Neuron (in vitro differentiated cells): ENCODE results near the gene SLC35F1.

ENCODE experiments used
- H2AFZ ChIP-seq: one replicate; pipeline ENCODE4 v1.6.1; 2013; ENCODE audit warnings: low read depth, mild to moderate bottlenecking, inconsistent platforms, low read length, moderate library complexity
- H3K27me3 ChIP-seq: one replicate; pipeline ENCODE4 v1.6.1; 2013; ENCODE audit warnings: low read length; ENCODE audit not compliant: insufficient read depth
- H3K36me3 ChIP-seq: one replicate; pipeline ENCODE4 v1.6.1; 2013; ENCODE audit warnings: low read length; ENCODE audit not compliant: insufficient read depth
- H3K4me1 ChIP-seq: one replicate; pipeline ENCODE4 v1.6.1; 2013; ENCODE audit warnings: low read length; ENCODE audit not compliant: insufficient read depth
- H3K4me3 ChIP-seq: 2 replicates; pipeline ENCODE4 v1.5.1; 2013; ENCODE audit warnings: mild to moderate bottlenecking, low read length, moderate library complexity
- H3K9me3 ChIP-seq: one replicate; pipeline ENCODE4 v1.6.1; 2013; ENCODE audit warnings: low read length

SLC35F1 gene

GRCh38 chr6:118054082-118054481 lies 147.0 kb downstream of the SLC35F1 start:
- Histone ChIP-seq H3K4me1 (no peaks in the 10 kb centered on the region), H2AFZ (no peak overlapping the region), H3K9me3 (no peaks in the 10 kb centered on the region), H3K4me3 (no peak overlapping the region), H3K36me3 (no peaks in the 10 kb centered on the region), H3K27me3 (no peaks in the 10 kb centered on the region)

- H3K4me1 ChIP-seq = no peaks in the 10 kb centered on the region
- no peaks in the 10 kb centered on the region for H3K36me3 ChIP-seq
- peaks cover 2% of the 10 kb centered on the region for H3K9me3 ChIP-seq
- H3K4me3 ChIP-seq = no peak overlapping the region
- no peaks in the 10 kb centered on the region for H3K27me3 ChIP-seq
- no peak overlapping the region for H2AFZ ChIP-seq
Measured at GRCh38 chr6:118061666-118062065, 154.6 kb downstream of the SLC35F1 start.

- H3K4me3 ChIP-seq = no peak overlapping the region
- H3K36me3 ChIP-seq = no peaks in the 10 kb centered on the region
- H2AFZ ChIP-seq = no peak overlapping the region
- H3K9me3 ChIP-seq = no peaks in the 10 kb centered on the region
- no peaks in the 10 kb centered on the region for H3K4me1 ChIP-seq
- H3K27me3 ChIP-seq = no peaks in the 10 kb centered on the region
Measured at GRCh38 chr6:118080547-118080946, 173.5 kb downstream of the SLC35F1 start.

- Histone ChIP-seq H3K9me3 (no peaks in the 10 kb centered on the region), H3K4me1 (no peaks in the 10 kb centered on the region), H3K27me3 (no peaks in the 10 kb centered on the region)
Measured at GRCh38 chr6:118083711-118084110, 176.6 kb downstream of the SLC35F1 start.

DNA sequence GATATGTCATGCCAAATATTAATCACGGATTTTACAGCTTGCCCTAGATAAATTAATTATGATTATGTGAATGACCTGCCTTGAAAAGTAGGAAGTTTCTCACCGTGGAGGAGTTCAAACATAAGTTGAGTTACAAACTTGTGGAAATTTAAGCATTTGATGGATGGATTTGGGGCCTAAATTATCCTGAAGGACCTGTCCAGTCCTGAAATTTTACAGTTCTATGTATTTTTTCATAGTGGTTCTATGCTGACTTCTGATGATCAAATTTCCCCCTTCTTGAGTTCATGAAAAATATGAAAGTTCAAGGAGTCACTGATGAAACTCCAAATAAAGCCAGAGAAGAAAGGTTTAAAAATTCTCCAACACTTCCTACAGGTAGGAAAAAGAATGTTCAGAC lies 178.6 kb downstream of the SLC35F1 start:
- H3K27me3 ChIP-seq = no peaks in the 10 kb centered on the region
- H3K9me3 ChIP-seq = no peaks in the 10 kb centered on the region
- H3K4me1 ChIP-seq = no peaks in the 10 kb centered on the region
- no peak overlapping the region for H3K4me3 ChIP-seq
- no peak overlapping the region for H2AFZ ChIP-seq
- H3K36me3 ChIP-seq = no peaks in the 10 kb centered on the region

More at GRCh38 chr6:118083711-118084110, 176.6 kb downstream of the SLC35F1 start:
- Histone ChIP-seq H2AFZ (no peak overlapping the region), H3K36me3 (no peaks in the 10 kb centered on the region), H3K4me3 (no peak overlapping the region)

DNA sequence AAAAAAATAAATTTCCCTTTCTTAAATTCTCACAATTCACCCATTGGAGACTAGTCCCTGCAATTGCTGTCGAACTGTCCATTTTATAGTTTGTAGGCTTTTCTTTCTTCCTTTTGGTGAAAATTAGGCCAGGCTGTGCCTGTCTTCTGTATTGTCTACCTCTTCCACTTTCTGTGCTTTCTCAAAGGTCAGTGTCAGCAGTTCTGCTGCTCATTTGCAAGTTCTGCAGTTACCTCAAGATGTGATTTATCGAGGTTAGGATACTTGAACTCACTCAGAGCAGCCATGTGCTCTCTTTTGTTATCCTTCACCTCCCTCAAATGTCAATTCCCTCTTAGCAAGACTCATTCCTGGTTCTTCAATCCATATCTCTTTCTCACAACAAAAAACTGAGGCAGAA lies 179.1 kb downstream of the SLC35F1 start:
- Histone ChIP-seq H3K27me3 (no peaks in the 10 kb centered on the region), H2AFZ (no peak overlapping the region), H3K9me3 (peaks cover under 1% of the 10 kb centered on the region)

GRCh38 chr6:118092086-118092485 lies 185.0 kb downstream of the SLC35F1 start:
- Histone ChIP-seq H3K36me3 (no peaks in the 10 kb centered on the region), H3K4me1 (peaks cover 8% of the 10 kb centered on the region), H3K9me3 (peaks cover 7% of the 10 kb centered on the region), H3K4me3 (no peak overlapping the region), H2AFZ (no peak overlapping the region), H3K27me3 (no peaks in the 10 kb centered on the region)

More for the DNA sequence above, 179.1 kb downstream of the SLC35F1 start:
- Histone ChIP-seq H3K4me1 (no peaks in the 10 kb centered on the region), H3K36me3 (no peaks in the 10 kb centered on the region), H3K4me3 (no peak overlapping the region)

DNA sequence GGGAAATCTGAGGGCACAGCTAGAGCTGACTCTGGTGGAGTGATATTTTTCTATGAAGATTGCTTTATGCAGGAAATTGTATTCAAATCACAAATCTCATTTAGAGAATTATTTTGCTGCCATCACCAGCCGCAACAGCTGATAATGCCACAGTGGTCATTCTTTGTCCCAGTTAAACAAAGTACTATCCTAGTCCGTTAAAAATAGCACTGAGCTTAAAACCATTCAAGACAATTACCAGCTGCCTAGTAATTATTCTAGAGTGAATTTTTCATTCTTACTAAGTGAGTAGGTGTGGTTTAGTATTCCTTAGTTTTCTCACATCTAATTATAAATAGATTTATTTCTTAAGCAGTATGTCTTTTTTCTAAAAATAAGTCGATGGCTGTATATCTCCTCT lies 190.5 kb downstream of the SLC35F1 start:
- Histone ChIP-seq H3K9me3 (peaks cover 3% of the 10 kb centered on the region), H3K27me3 (no peaks in the 10 kb centered on the region), H3K36me3 (no peaks in the 10 kb centered on the region), H2AFZ (no peak overlapping the region), H3K4me3 (no peak overlapping the region), H3K4me1 (peaks cover 32% of the 10 kb centered on the region)

DNA sequence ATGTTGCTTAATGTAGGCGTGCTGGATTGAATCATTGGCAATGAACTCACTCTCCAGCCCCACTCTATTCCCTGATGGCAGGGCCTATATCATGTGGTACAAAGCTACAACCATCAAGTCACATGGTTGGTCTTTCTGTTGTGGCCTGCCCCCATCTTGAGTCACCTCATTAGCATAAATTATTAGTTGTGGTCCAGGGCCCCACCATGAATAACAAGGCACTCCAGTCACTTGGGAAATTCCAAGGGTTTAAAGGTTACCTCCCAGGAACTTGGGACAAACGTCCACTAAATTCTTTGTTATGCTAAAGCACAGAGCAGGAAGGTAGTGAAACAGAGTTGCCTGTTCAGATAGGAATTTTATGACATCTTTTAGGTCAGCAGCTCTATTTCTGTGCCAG lies 193.7 kb downstream of the SLC35F1 start:
- Histone ChIP-seq H3K4me1 (peaks cover 33% of the 10 kb centered on the region), H2AFZ (no peak overlapping the region), H3K27me3 (no peaks in the 10 kb centered on the region), H3K9me3 (peaks cover 1% of the 10 kb centered on the region), H3K36me3 (no peaks in the 10 kb centered on the region), H3K4me3 (no peak overlapping the region)

DNA sequence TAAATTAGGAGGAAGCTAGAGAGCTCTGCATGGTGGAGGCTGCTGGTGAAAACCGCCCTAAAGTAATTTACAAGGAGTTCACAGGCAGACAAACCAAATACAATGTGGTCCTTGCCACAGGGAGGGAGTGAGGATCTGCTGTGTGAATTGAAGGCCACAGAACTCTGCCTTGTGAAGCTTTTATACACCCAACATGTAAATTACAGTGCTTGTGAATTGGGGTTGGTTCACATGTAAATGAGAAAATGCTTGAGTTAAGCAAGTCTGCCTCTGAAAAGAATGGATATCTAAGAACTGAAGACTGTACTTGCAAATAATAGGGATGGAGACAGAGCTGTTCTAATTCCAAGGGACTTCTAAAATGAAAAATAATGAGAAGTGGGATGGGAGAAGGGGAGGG lies 194.2 kb downstream of the SLC35F1 start:
- H2AFZ ChIP-seq = no peak overlapping the region
- peaks cover 30% of the 10 kb centered on the region for H3K4me1 ChIP-seq
- no peaks in the 10 kb centered on the region for H3K36me3 ChIP-seq
- H3K9me3 ChIP-seq = peaks cover 1% of the 10 kb centered on the region
- H3K27me3 ChIP-seq = no peaks in the 10 kb centered on the region
- peak overlapping the region; percentile 17 for H3K4me3 ChIP-seq

DNA sequence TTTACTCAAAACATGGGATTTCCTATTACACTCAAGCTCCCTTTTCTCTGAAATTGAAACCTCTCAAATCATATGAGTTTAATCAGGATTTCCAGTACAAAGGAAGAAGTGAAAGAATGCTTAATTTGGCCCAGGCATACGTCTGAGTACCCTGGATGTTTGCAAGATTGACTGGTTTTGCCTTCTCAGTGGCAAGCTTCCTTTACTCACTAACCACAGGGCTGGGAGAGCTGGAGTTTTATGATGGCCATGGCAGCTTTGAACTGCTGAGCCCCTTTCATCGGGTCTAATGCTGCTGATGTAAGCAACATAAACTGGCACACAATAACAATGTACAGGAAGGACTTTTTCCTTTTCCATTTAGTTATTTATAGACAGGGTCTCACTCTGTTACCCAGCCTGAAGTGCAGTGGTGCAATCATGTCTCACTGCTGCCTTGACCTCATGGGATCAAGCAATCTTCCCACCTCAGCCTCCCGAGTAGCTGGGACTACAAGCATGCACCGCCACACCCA lies 194.8 kb downstream of the SLC35F1 start:
- H3K27me3 ChIP-seq = no peaks in the 10 kb centered on the region
- peaks cover 1% of the 10 kb centered on the region for H3K9me3 ChIP-seq
- no peaks in the 10 kb centered on the region for H3K36me3 ChIP-seq
- H3K4me1 ChIP-seq = peaks cover 25% of the 10 kb centered on the region
- H3K4me3 ChIP-seq = peak overlapping the region; percentile 20
- H2AFZ ChIP-seq = no peak overlapping the region

- H3K4me3 ChIP-seq = no peak overlapping the region
- peaks cover 25% of the 10 kb centered on the region for H3K4me1 ChIP-seq
- H3K9me3 ChIP-seq = peaks cover 1% of the 10 kb centered on the region
- no peaks in the 10 kb centered on the region for H3K36me3 ChIP-seq
- no peak overlapping the region for H2AFZ ChIP-seq
- no peaks in the 10 kb centered on the region for H3K27me3 ChIP-seq
Measured at GRCh38 chr6:118102401-118102800, 195.3 kb downstream of the SLC35F1 start.

- Histone ChIP-seq H2AFZ (no peak overlapping the region), H3K27me3 (no peaks in the 10 kb centered on the region), H3K36me3 (no peaks in the 10 kb centered on the region), H3K4me1 (peaks cover 25% of the 10 kb centered on the region), H3K4me3 (no peak overlapping the region), H3K9me3 (peaks cover 1% of the 10 kb centered on the region)
Measured at GRCh38 chr6:118103381-118104146, 196.5 kb downstream of the SLC35F1 start.
